Neural cell (in vitro differentiated cells): ENCODE measurements around the gene ZFP69. TPM values are rescaled to one million over a fixed set of nuclear protein-coding genes. Genes with fewer than 3 reads are reported as not detected.

Source experiments
- H2AFZ ChIP-seq: fragments of 200-600, 300-800 bp; sonication (generic), shearing (Covaris generic); 2 replicates; pipeline ENCODE4 v1.6.0; 2014; ENCODE audit warnings: low read depth, mild to moderate bottlenecking, antibody characterized with exemption, low read length, moderate library complexity
- H3F3A ChIP-seq: fragments of 200-600 bp; shearing (Covaris generic); 2 replicates; pipeline ENCODE4 v1.6.1; 2016; ENCODE audit warnings: mild to moderate bottlenecking, moderate library complexity, mixed read lengths, antibody characterized with exemption, low read length; ENCODE audit not compliant: insufficient read depth, poor library complexity, severe bottlenecking
- H3K27ac ChIP-seq: fragments of 200-600, 300-800 bp; sonication (generic), shearing (Covaris generic); 2 replicates; pipeline ENCODE4 v1.5.1; 2014; ENCODE audit warnings: mild to moderate bottlenecking, low read length, moderate library complexity
- H3K27me3 ChIP-seq: fragments of 300-800, 200-600 bp; sonication (generic), shearing (Covaris generic); 2 replicates; pipeline ENCODE4 v1.6.0; 2014; ENCODE audit warnings: mild to moderate bottlenecking, low read depth, low read length, moderate library complexity; ENCODE audit not compliant: insufficient read depth
- H3K36me3 ChIP-seq: fragments of 300-800, 200-600 bp; sonication (generic), shearing (Covaris generic); 2 replicates; pipeline ENCODE4 v1.5.1; 2014; ENCODE audit warnings: mild to moderate bottlenecking, antibody characterized with exemption, low read length, moderate library complexity; ENCODE audit not compliant: insufficient read depth
- H3K4me2 ChIP-seq: fragments of 300-800, 200-600 bp; sonication (generic), shearing (Covaris generic); 2 replicates; pipeline ENCODE4 v1.6.0; 2014; ENCODE audit warnings: mild to moderate bottlenecking, low read length
- H3K4me3 ChIP-seq: fragments of 300-800, 200-600 bp; sonication (generic), shearing (Covaris generic); 2 replicates; pipeline ENCODE4 v1.5.1; 2014; ENCODE audit warnings: mild to moderate bottlenecking, low read length, moderate library complexity
- H3K79me2 ChIP-seq: fragments of 200-600 bp; shearing (Covaris generic); replicated peaks from 2 replicates; pipeline ENCODE4 v1.6.0; 2014; ENCODE audit warnings: mild to moderate bottlenecking, low read length, moderate library complexity; ENCODE audit not compliant: insufficient read depth
- H3K9ac ChIP-seq: fragments of 300-800, 200-600 bp; sonication (generic), shearing (Covaris generic); 2 replicates; pipeline ENCODE4 v1.6.1; 2016; ENCODE audit warnings: mild to moderate bottlenecking, low read length, mixed read lengths
- H3K9me2 ChIP-seq: fragments of 200-600 bp; shearing (Covaris generic); 2 replicates; pipeline ENCODE4 v1.6.1; 2016; ENCODE audit warnings: mild to moderate bottlenecking, low read length, mixed read lengths; ENCODE audit not compliant: insufficient read depth
- H3K9me3 ChIP-seq: fragments of 200-600, 300-800 bp; sonication (generic), shearing (Covaris generic); 2 replicates; pipeline ENCODE4 v1.6.1; 2016; ENCODE audit warnings: mild to moderate bottlenecking, mixed run types, low read length, moderate library complexity, mixed read lengths
- H4K20me1 ChIP-seq: fragments of 200-600 bp; shearing (Covaris generic); 2 replicates; pipeline ENCODE4 v1.6.1; 2016; ENCODE audit warnings: mild to moderate bottlenecking, mixed run types; ENCODE audit not compliant: insufficient read depth
- CTCF ChIP-seq: fragments of 450-650 bp; IDR thresholded peaks from 2 replicates; pipeline ENCODE4 v1.5.1; 2014; ENCODE audit warnings: antibody characterized with exemption, mild to moderate bottlenecking, moderate library complexity; ENCODE audit not compliant: poor library complexity, severe bottlenecking
- EP300 ChIP-seq: fragments of 450-650 bp; conservative IDR thresholded peaks from 2 replicates; pipeline ENCODE4 v1.6.1; 2014; ENCODE audit warnings: antibody characterized with exemption, mild to moderate bottlenecking, moderate library complexity; ENCODE audit not compliant: poor library complexity, severe bottlenecking
- EZH2 ChIP-seq: fragments of 200-600, 300-800 bp; shearing (Covaris generic), sonication (generic); IDR thresholded peaks from 2 replicates; pipeline ENCODE4 v1.6.1; 2014; ENCODE audit warnings: antibody characterized with exemption, low read length, borderline replicate concordance, mild to moderate bottlenecking; ENCODE audit not compliant: insufficient read depth, poor library complexity, severe bottlenecking
- MXI1 ChIP-seq: fragments of 450-650 bp; conservative IDR thresholded peaks from 2 replicates; pipeline ENCODE4 v1.6.1; 2014; ENCODE audit warnings: antibody characterized with exemption, mild to moderate bottlenecking; ENCODE audit not compliant: poor library complexity, severe bottlenecking
- POLR2AphosphoS5 ChIP-seq: IDR thresholded peaks from 2 replicates; pipeline ENCODE4 v1.6.1; 2012
- RAD21 ChIP-seq: fragments of 450-650 bp; conservative IDR thresholded peaks from 2 replicates; pipeline ENCODE4 v1.6.1; 2014; ENCODE audit warnings: antibody characterized with exemption, mild to moderate bottlenecking, moderate library complexity
- REST ChIP-seq: IDR thresholded peaks from 2 replicates; pipeline ENCODE4 v1.6.1; 2012; ENCODE audit warnings: borderline replicate concordance
- SMC3 ChIP-seq: fragments of 450-650 bp; conservative IDR thresholded peaks from 2 replicates; pipeline ENCODE4 v1.6.1; 2014; ENCODE audit warnings: antibody characterized with exemption, mild to moderate bottlenecking, moderate library complexity; ENCODE audit not compliant: poor library complexity
- TAF1 ChIP-seq: IDR thresholded peaks from 2 replicates; pipeline ENCODE4 v1.6.1; 2012; ENCODE audit warnings: low read depth
- polyA plus RNA-seq: library from polyadenylated mRNA; depleted of rRNA; stranded (reverse); fragments of >200 nt; gene quantifications from 2 replicates; pipeline ENCODE4 v1.2.3, GENCODE V29; 2014

ZFP69 gene
- polyA plus RNA-seq, 1 donor from 2014 or later: 12.3 TPM

- no peaks in the 10 kb centered on the region for H3K9me3 ChIP-seq
- H3K4me2 ChIP-seq: no peak overlapping the region
- H3K4me3 ChIP-seq: no peak overlapping the region
- H2AFZ ChIP-seq: no peak overlapping the region
- no peaks in the 10 kb centered on the region for H3F3A ChIP-seq
- H3K36me3 ChIP-seq: no peaks in the 10 kb centered on the region
- no peaks in the 10 kb centered on the region for H3K9me2 ChIP-seq
- no peak overlapping the region for H3K27ac ChIP-seq
- no peaks in the 10 kb centered on the region for H3K79me2 ChIP-seq
- no peaks in the 10 kb centered on the region for H3K27me3 ChIP-seq
- H3K9ac ChIP-seq: no peak overlapping the region
- H4K20me1 ChIP-seq: no peaks in the 10 kb centered on the region
- TF ChIP-seq SMC3: no peak
- TF ChIP-seq REST: no peak
- no peak for TF ChIP-seq TAF1
- no peak for TF ChIP-seq CTCF
- no peak for TF ChIP-seq RAD21
Observed at GRCh38 chr1:40535732-40536131, 58.6 kb downstream of the ZFP69 start.

GRCh38 chr1:40539338-40539737 lies 62.2 kb downstream of the ZFP69 start:
- no peaks in the 10 kb centered on the region for H3K27me3 ChIP-seq

More at GRCh38 chr1:40539338-40539737, 62.2 kb downstream of the ZFP69 start:
- no peak overlapping the region for H3K9ac ChIP-seq
- H3K4me2 ChIP-seq: no peak overlapping the region
- no peak overlapping the region for H3K27ac ChIP-seq
- no peaks in the 10 kb centered on the region for H3K79me2 ChIP-seq
- no peak for TF ChIP-seq REST
- no peak for TF ChIP-seq RAD21
- TF ChIP-seq CTCF: no peak
- no peak for TF ChIP-seq POLR2AphosphoS5
- TF ChIP-seq TAF1: no peak
- no peak for TF ChIP-seq MXI1
- no peak for TF ChIP-seq SMC3
- TF ChIP-seq EZH2: no peak
- no peak for TF ChIP-seq EP300
- H2AFZ ChIP-seq: no peak overlapping the region
- no peaks in the 10 kb centered on the region for H4K20me1 ChIP-seq
- no peak overlapping the region for H3K4me3 ChIP-seq
- no peaks in the 10 kb centered on the region for H3K9me3 ChIP-seq
- H3F3A ChIP-seq: no peaks in the 10 kb centered on the region
- peaks cover 4% of the 10 kb centered on the region for H3K36me3 ChIP-seq
- H3K9me2 ChIP-seq: no peaks in the 10 kb centered on the region
